NCI-H774 (cell line): ENCODE results near the gene BMP2K.

Experiments
- DNase-seq: peaks from one replicate; lab custom pipeline; 2025; lab: John Stamatoyannopoulos, UW

The BMP2K gene

DNA sequence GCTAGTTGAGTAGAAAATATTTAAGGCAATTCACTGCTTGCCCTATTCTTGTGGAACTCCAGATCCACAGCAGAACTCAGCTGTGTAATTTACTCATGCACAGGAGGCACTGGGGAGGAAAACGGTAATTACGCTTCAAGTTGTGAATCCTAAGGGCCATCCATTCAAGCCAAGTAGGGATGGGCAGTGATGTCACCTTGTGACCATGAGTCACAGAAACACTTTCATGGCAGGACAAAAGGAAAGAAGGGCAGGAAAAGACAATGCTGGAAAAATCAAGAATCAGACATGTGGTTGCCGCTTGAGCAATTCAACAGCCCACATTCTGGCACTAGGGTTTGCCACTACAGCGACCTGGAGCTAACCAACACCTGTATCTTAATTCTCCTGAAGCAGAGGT, 161.7 kb downstream of the BMP2K start:
- DNase-seq, result no peak

GRCh38 chr4:78938474-78938867, 162.3 kb downstream of the BMP2K start:
- no peak for DNase-seq

- peak; percentile 81 for DNase-seq
These were observed 162.9 kb downstream of the BMP2K start, which contains the start of gene PAQR3 for GRCh38 chr4:78938868-78939666. PAQR3 (minus strand) TSS chr4:78939438; CDS start chr4:78939224, 214 bp downstream.

DNA sequence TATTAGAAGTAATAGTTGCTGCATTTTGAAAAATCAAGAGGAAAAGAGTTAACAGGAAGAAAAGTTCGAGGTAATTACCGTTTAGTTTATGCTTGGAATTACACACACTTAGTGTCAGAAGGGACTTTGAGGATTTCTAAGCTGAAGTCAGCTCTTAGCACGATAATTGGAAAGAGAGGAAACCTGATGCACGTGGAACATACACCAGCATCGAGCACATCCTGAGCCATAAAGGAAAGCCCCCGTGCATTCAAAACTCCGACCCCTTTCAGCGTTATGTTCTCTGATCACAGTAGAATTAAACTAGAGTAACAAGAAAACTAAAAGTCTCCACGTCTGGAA, 163.5 kb downstream of the BMP2K start:
- no peak for DNase-seq

GRCh38 chr4:78940752-78941151, 164.6 kb downstream of the BMP2K start:
- DNase-seq, result no peak

DNA sequence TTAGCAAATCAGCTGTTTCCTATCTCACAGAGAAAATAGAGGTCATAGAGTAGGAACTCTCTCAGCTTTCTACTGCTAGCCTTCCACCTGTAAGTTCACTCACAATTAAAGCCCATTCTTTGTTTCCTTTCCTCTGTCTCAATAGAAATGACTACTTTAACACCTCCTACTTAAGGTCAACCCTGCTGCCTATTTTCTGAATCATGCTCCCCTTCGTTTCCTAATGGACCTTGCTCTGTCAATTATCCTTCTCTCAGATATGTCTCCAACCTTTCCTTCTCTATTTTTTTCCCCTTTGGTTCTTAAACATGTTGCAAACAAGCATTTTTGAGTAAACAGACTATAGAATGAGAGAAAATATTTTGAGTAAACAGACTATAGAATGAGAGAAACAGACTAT, 168.2 kb downstream of the BMP2K start:
- no peak for DNase-seq

DNA sequence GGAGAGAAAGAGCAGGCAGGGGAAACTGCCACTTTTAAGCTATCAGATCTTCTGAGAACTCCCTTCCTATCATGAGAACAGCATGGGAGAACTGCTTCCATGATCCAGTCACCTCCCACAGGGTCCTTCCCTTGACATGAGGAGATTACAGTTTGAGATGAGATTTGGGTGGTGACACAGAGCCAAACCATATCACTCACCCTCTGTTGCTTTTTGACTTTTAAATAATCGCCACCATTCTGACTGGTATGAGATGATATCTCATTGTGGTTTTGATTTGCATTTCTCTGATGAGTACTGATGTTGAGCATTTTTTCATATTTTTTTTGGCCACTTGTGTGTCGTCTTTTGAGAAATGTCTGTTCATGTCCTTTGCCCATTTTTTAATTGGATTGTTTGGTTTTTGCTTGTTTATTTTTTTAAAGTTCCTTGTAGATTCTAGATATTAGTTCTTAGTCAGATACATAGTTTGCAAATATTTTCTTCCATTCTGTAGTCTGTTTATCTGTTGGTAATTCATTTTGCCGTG, 169.6 kb downstream of the BMP2K start:
- no peak for DNase-seq

GRCh38 chr4:78949735-78950134, 173.6 kb downstream of the BMP2K start:
- DNase-seq, result no peak

GRCh38 chr4:78951862-78952472, 175.8 kb downstream of the BMP2K start:
- no peak for DNase-seq

DNA sequence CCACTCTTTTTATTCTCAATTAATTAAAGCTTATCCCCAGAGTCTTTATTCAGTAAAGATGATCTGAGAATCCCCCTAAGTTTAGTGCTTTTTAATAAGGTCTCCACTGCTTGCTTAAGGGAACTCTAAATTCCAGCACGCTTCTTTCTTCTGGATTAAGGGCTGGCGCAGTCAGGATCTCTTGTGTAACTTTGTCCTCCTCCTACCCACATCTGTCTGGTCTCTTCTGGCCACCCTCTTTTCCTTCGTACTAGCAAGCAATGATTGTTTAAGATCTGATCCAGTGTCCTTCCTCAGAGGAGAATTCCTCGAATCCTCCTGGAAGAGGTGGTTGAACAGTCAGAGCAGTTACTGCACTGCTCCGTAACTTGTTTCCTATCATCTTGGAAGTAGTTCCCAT, 177.1 kb downstream of the BMP2K start:
- no peak for DNase-seq

DNA sequence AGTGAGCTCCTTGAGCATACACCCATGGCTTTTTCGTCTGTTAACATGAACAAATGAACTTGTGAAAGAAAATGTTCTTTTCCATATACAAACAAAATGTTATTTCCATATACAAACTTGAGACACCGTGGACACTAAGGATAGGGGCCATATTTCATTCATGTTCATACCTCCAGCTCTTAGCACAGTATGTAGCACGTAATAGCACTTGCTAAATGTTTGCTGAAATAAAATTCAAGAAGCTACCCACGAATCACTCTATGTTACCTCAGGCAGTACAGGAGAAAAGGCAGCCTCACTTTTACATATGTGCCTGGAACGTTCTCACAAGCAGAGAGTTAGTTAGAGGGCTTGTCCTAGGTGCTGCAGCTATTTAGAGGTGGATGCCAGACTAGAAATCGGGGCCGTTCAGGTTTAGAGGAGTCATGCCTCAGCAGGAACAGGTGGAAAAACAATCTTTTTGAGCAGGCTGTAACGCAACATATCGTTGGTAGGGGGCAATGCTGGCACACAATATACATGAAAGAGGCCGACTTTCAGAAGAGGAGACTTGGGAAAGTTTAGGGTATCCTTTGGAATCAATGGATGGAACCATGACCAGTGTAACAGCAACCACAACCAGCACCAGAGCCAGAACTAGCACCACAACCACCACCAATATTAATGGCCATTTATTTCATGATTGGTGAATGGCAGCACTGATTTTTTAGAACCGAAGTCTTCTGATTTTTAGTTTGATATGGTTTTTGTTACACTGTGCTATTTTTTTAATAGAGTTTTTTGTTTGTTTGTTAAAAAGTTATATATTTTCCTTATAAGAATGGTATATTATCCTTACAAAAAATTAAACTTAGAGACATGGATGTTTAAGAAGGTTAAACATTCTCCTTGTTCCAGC, 177.9 kb downstream of the BMP2K start:
- DNase-seq, result peak; percentile 34

- DNase-seq, result no peak
These were observed 180.8 kb downstream of the BMP2K start for GRCh38 chr4:78956975-78957374.

DNA sequence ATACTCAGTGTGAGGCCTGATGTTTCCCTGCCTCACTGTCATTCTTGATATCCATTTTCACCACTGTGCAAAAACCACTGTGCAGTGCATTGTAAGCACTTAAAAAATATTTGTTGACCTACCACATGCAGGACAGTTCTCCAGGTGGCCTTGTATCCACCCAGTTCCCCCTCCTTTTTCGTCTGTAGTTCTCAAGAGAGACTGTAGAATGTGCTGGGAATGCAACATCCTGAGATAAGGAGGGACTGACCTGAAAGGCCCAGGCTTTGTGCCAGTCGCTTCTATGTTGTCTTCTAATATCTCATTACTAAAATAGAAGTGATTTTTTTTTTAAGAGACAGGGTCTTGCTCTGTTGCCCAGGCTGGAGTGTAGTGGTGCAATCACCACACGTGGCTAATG, 184.8 kb downstream of the BMP2K start:
- no peak for DNase-seq
